GM19193 (cell line): ENCODE results near the gene CPNE5.

Source experiments
- POLR2A ChIP-seq: IDR thresholded peaks from 4 replicates; pipeline ENCODE4 v1.6.1; 2011; ENCODE audit not compliant: insufficient read depth, insufficient read length; ENCODE audit errors: extremely low read depth

The CPNE5 gene

GRCh38 chr6:36797653-36798052 lies 41.6 kb downstream of the CPNE5 start:
- TF ChIP-seq POLR2A, result no peak

GRCh38 chr6:36797055-36797454 lies 42.2 kb downstream of the CPNE5 start:
- TF ChIP-seq POLR2A, result no peak

GRCh38 chr6:36794713-36795065 lies 44.6 kb downstream of the CPNE5 start:
- TF ChIP-seq POLR2A, result no peak

GRCh38 chr6:36793913-36794712 lies 45.1 kb downstream of the CPNE5 start:
- no peak for TF ChIP-seq POLR2A

GRCh38 chr6:36793296-36793912 lies 45.8 kb downstream of the CPNE5 start:
- TF ChIP-seq POLR2A, result no peak

- no peak for TF ChIP-seq POLR2A
These were observed 47.6 kb downstream of the CPNE5 start for GRCh38 chr6:36791521-36792135.

- no peak for TF ChIP-seq POLR2A
These were observed 48.2 kb downstream of the CPNE5 start for GRCh38 chr6:36791085-36791484.

- no peak for TF ChIP-seq POLR2A
These were observed 50.5 kb downstream of the CPNE5 start for GRCh38 chr6:36788768-36789167.

GRCh38 chr6:36788186-36788585 lies 51.1 kb downstream of the CPNE5 start:
- TF ChIP-seq POLR2A, result no peak

- no peak for TF ChIP-seq POLR2A
These were observed 52.0 kb downstream of the CPNE5 start for GRCh38 chr6:36787210-36787609.

- no peak for TF ChIP-seq POLR2A
These were observed 53.1 kb downstream of the CPNE5 start for GRCh38 chr6:36786055-36786675.

- TF ChIP-seq POLR2A, result no peak
These were observed 54.9 kb downstream of the CPNE5 start for GRCh38 chr6:36784376-36784636.

GRCh38 chr6:36783603-36784375 lies 55.5 kb downstream of the CPNE5 start:
- no peak for TF ChIP-seq POLR2A

- no peak for TF ChIP-seq POLR2A
These were observed 57.6 kb downstream of the CPNE5 start for GRCh38 chr6:36781669-36782068.
